ENCODE results near the gene MET. TPM values are rescaled to one million over a fixed set of nuclear protein-coding genes. Genes with fewer than 3 reads are reported as not detected.

Gene MET
- 7.0 and 8.4 TPM in 2 replicates for total RNA-seq (ENCODE audit: low replicate concordance)

DNA sequence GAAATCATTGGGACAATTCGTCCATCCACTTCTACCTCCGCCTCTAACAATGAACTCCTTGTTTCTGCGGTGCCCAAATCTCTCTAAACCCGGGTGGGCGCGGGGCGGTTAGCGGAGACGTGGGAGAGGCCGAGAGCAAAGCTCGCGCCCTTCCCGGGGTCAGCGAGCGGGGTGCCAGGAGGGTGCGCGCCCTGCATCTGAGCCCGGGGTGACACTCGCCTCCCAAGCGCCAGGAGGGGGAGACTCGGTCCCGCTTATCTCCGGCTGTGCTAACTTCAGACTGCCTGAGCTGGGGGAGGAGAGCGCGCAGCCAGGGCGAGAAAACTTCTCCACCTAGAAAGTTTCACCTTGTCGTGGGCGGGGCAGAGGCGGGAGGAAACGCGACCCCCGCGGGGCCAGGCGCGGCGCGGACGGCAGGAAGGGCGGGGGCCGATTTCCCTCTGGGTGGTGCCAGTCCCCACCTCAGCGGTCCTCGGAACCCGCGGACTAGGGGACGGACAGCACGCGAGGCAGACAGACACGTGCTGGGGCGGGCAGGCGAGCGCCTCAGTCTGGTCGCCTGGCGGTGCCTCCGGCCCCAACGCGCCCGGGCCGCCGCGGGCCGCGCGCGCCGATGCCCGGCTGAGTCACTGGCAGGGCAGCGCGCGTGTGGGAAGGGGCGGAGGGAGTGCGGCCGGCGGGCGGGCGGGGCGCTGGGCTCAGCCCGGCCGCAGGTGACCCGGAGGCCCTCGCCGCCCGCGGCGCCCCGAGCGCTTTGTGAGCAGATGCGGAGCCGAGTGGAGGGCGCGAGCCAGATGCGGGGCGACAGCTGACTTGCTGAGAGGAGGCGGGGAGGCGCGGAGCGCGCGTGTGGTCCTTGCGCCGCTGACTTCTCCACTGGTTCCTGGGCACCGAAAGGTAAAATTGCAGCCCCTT is at the start of gene MET:
MET (plus strand) TSS at position 516 of the 915 bp plus-strand sequence. CDS start 26,889 bp downstream, outside the sequence.
- Histone ChIP-seq H3K9ac (no peak within 1 kb of the TSS), H3K36me3 (no peaks in the 10 kb centered on the region), H3K27me3 (peaks cover 45% of the 10 kb centered on the region), H3K4me2 (peak within 1 kb of the TSS; percentile 96), H3K4me1 (peaks cover 6% of the 10 kb centered on the region), H3K4me3 (peak within 1 kb of the TSS; percentile 60), H3K27ac (no peak within 1 kb of the TSS), H3K9me3 (ENCODE audit: low read depth) (no peaks in the 10 kb centered on the region), H3F3A (ENCODE audit: low read depth) (no peaks in the 10 kb centered on the region), H2AFZ (replicated peaks) (peak within 1 kb of the TSS; percentile 92), H4K20me1 (ENCODE audit: low read depth) (no peaks in the 10 kb centered on the region), H3K79me2 (ENCODE audit: low read depth) (no peaks in the 10 kb centered on the region)
- Mint-ChIP-seq H3K4me3 (peak within 1 kb of the TSS; percentile 89), H3K36me3 (no peaks in the 10 kb centered on the region), H3K27me3 (ENCODE audit: insufficient read depth, low read depth) (peaks cover 21% of the 10 kb centered on the region), H3K4me1 (peaks cover 13% of the 10 kb centered on the region), H3K27ac (no peak within 1 kb of the TSS), H3K9me3 (no peaks in the 10 kb centered on the region)
- TF ChIP-seq EZH2phosphoT487 (IDR thresholded peaks at IDR 0.05), result peak; percentile 29
- peak; percentile 55 for TF ChIP-seq CTCF (IDR thresholded peaks at IDR 0.05)
- peak; percentile 58 for TF ChIP-seq EZH2 (IDR thresholded peaks at IDR 0.05)
- DNase-seq (ENCODE audit: low spot score), result peak; percentile 90

- Histone ChIP-seq H3K27ac (no peak overlapping the region), H2AFZ (replicated peaks) (no peak overlapping the region), H3K4me1 (no peaks in the 10 kb centered on the region), H3K27me3 (no peaks in the 10 kb centered on the region), H4K20me1 (ENCODE audit: low read depth) (no peaks in the 10 kb centered on the region), H3K36me3 (no peaks in the 10 kb centered on the region), H3K9ac (no peak overlapping the region), H3K79me2 (ENCODE audit: low read depth) (no peaks in the 10 kb centered on the region), H3K4me2 (no peak overlapping the region), H3K4me3 (no peak overlapping the region), H3F3A (ENCODE audit: low read depth) (no peaks in the 10 kb centered on the region), H3K9me3 (ENCODE audit: low read depth) (no peaks in the 10 kb centered on the region)
- H3K27me3 Mint-ChIP-seq (ENCODE audit: insufficient read depth, low read depth), result no peaks in the 10 kb centered on the region
- TF ChIP-seq EZH2phosphoT487 (IDR thresholded peaks at IDR 0.05) (no peak), CTCF (IDR thresholded peaks at IDR 0.05) (no peak), EZH2 (IDR thresholded peaks at IDR 0.05) (no peak)
- H3K27ac Mint-ChIP-seq, result no peak overlapping the region
- H3K36me3 Mint-ChIP-seq, result no peaks in the 10 kb centered on the region
- no peaks in the 10 kb centered on the region for H3K4me1 Mint-ChIP-seq
- H3K9me3 Mint-ChIP-seq, result no peaks in the 10 kb centered on the region
- no peak overlapping the region for H3K4me3 Mint-ChIP-seq
- no peak for DNase-seq (ENCODE audit: low spot score)
Observed at GRCh38 chr7:116626886-116627285, 45.1 kb upstream of the MET start.

DNA sequence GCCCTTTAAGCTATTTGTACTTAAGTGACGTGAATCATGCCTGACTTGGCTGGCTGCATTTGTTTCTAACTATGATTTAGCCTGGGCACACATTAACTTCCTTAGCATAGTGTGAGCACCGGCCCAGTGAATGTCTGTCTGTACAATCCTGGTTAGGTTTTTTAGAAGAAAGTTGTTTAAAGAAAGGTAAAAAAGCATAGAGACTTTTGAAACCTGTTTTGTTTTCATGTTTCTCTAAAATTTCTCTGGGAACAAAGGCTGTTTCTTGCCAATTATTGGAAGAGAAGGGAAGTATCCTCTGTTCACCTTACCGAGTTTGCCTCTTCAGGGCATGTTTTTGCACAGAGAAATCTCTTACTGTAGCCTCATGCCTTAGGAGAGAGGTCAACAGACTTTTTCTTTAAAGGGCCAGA is 42.9 kb upstream of the MET start:
- no peak overlapping the region for H3K4me2 ChIP-seq
- H3F3A ChIP-seq (ENCODE audit: low read depth), result no peaks in the 10 kb centered on the region
- no peaks in the 10 kb centered on the region for H3K27me3 Mint-ChIP-seq (ENCODE audit: insufficient read depth, low read depth)
- no peak overlapping the region for H2AFZ ChIP-seq (replicated peaks)
- H3K79me2 ChIP-seq (ENCODE audit: low read depth), result no peaks in the 10 kb centered on the region
- no peaks in the 10 kb centered on the region for H3K9me3 ChIP-seq (ENCODE audit: low read depth)
- peaks cover 3% of the 10 kb centered on the region for H3K4me1 Mint-ChIP-seq
- H3K4me3 ChIP-seq, result no peak overlapping the region
- no peaks in the 10 kb centered on the region for H3K9me3 Mint-ChIP-seq
- H3K4me1 ChIP-seq, result no peaks in the 10 kb centered on the region
- no peaks in the 10 kb centered on the region for H4K20me1 ChIP-seq (ENCODE audit: low read depth)
- H3K27ac Mint-ChIP-seq, result no peak overlapping the region
- no peaks in the 10 kb centered on the region for H3K27me3 ChIP-seq
- no peaks in the 10 kb centered on the region for H3K36me3 Mint-ChIP-seq
- no peak overlapping the region for H3K9ac ChIP-seq
- no peak overlapping the region for H3K27ac ChIP-seq
- H3K36me3 ChIP-seq, result no peaks in the 10 kb centered on the region
- TF ChIP-seq EZH2 (IDR thresholded peaks at IDR 0.05), result no peak
- no peak for TF ChIP-seq EZH2phosphoT487 (IDR thresholded peaks at IDR 0.05)
- no peak for TF ChIP-seq CTCF (IDR thresholded peaks at IDR 0.05)
- H3K4me3 Mint-ChIP-seq, result no peak overlapping the region
- no peak for DNase-seq (ENCODE audit: low spot score)
